H1 (cell line): ENCODE results near the gene CFAP97D2. TPM values are rescaled to one million over a fixed set of nuclear protein-coding genes. Genes with fewer than 3 reads are reported as not detected.

Source experiments
- CTCF ChIA-PET: fragments of 300-600 bp; sonication (Branson Sonifier 250); formaldehyde crosslinking; loops from one replicate; lab custom pipeline; 2021; ENCODE audit not compliant: partially characterized antibody; lab: Charles Lee
- POLR2A ChIA-PET: fragments of 300-600 bp; sonication (Branson Sonifier 250); formaldehyde crosslinking; loops from one replicate; lab custom pipeline; 2021; ENCODE audit warnings: inconsistent platforms; ENCODE audit not compliant: partially characterized antibody; lab: Charles Lee
- DNase-seq, 2 experiments: peaks; one replicate each; pipeline versions ENCODE4 v3.0.0 to v3.0.0-alpha.2; 2010 to 2022; ENCODE audit warnings: low spot score in 2 of 2, low read depth in 1 of 2, mixed read lengths in 1 of 2
- FAIRE-seq: peaks from 2 replicates; lab custom pipeline; 2011; peaks lifted over from hg19 to GRCh38; lab: Jason Lieb, UNC
- H2AFZ ChIP-seq: 2 replicates; pipeline ENCODE4 v1.8.1; 2012; ENCODE audit warnings: low read length, inconsistent platforms
- H2AK5ac ChIP-seq: 2 replicates; pipeline ENCODE4 v1.6.1; 2013; ENCODE audit warnings: low read depth, low read length
- H2BK120ac ChIP-seq: replicated peaks from 2 replicates; pipeline ENCODE3; 2013; ENCODE audit warnings: low read depth, low read length, inconsistent platforms
- H2BK12ac ChIP-seq: 2 replicates; pipeline ENCODE4 v1.6.1; 2013; ENCODE audit warnings: low read depth, low read length
- H2BK15ac ChIP-seq: 2 replicates; pipeline ENCODE4 v1.6.1; 2013; ENCODE audit warnings: low read length
- H2BK20ac ChIP-seq: 2 replicates; pipeline ENCODE4 v1.6.1; 2013; ENCODE audit warnings: low read length
- H2BK5ac ChIP-seq: 2 replicates; pipeline ENCODE4 v1.6.1; 2013; ENCODE audit warnings: low read depth, low read length
- H3K14ac ChIP-seq: 2 replicates; pipeline ENCODE4 v1.6.1; 2013; ENCODE audit warnings: inconsistent platforms; ENCODE audit not compliant: insufficient read length
- H3K18ac ChIP-seq: 2 replicates; pipeline ENCODE4 v1.6.1; 2013; ENCODE audit warnings: low read length; ENCODE audit errors: extremely low read depth
- H3K23ac ChIP-seq: 2 replicates; pipeline ENCODE4 v1.6.1; 2013; ENCODE audit warnings: inconsistent platforms; ENCODE audit not compliant: insufficient read length
- H3K23me2 ChIP-seq: 2 replicates; pipeline ENCODE4 v1.6.1; 2013; ENCODE audit warnings: low read depth, low read length
- H3K27ac ChIP-seq: 2 replicates; pipeline ENCODE4 v1.6.1; 2011; ENCODE audit warnings: low read depth, low read length, inconsistent platforms
- H3K27me3 ChIP-seq, 4 experiments: replicated peaks in 1 of 4; 1 replicate in 1 of 4; 2 replicates in 3 of 4; pipeline versions ENCODE4 v1.6.1 to v1.8.1; 2011 to 2013; ENCODE audit warnings: low read length in 3 of 4, mild to moderate bottlenecking in 3 of 4, inconsistent platforms in 2 of 4, mixed read lengths in 2 of 4, moderate library complexity in 1 of 4; ENCODE audit not compliant: control insufficient read depth in 3 of 4, insufficient read depth in 3 of 4; ENCODE audit errors: extremely low read depth in 1 of 4
- H3K36me3 ChIP-seq, 4 experiments: 2 replicates each; pipeline versions ENCODE4 v1.6.1 to v1.8.1; 2011 to 2013; ENCODE audit warnings: mild to moderate bottlenecking in 4 of 4, low read length in 3 of 4, moderate library complexity in 2 of 4, control low read depth in 1 of 4, inconsistent platforms in 1 of 4; ENCODE audit not compliant: insufficient read depth in 4 of 4, control insufficient read depth in 2 of 4
- H3K4ac ChIP-seq: replicated peaks from 2 replicates; pipeline ENCODE3; 2013; ENCODE audit warnings: low read length, low read depth, mixed read lengths, inconsistent platforms; ENCODE audit not compliant: insufficient read length
- H3K4me1 ChIP-seq, 4 experiments: replicated peaks in 1 of 4; 1 replicate in 1 of 4; 2 replicates in 3 of 4; pipeline versions ENCODE4 v1.6.1 to v1.8.1; 2011 to 2013; ENCODE audit warnings: low read length in 3 of 4, inconsistent platforms in 2 of 4, mixed read lengths in 1 of 4; ENCODE audit not compliant: insufficient read depth in 4 of 4, control insufficient read depth in 3 of 4
- H3K4me2 ChIP-seq, 2 experiments: 2 replicates each; pipeline versions ENCODE4 v1.6.1 to v1.8.1; 2011 to 2013; ENCODE audit warnings: low read depth in 2 of 2, low read length in 2 of 2, control low read depth in 1 of 2, inconsistent platforms in 1 of 2, mild to moderate bottlenecking in 1 of 2; ENCODE audit not compliant: insufficient read depth in 1 of 2
- H3K4me3 ChIP-seq, 4 experiments: fragments of 200-600, 300-600 bp in 1 of 4; sonication (generic), shearing (Covaris generic), sonication (Bioruptor Twin) in 1 of 4; 2 replicates each; pipeline versions ENCODE4 v1.5.1 to v1.8.1; 2011 to 2016; ENCODE audit warnings: low read length in 4 of 4, low read depth in 3 of 4, control low read depth in 2 of 4, inconsistent platforms in 2 of 4, mild to moderate bottlenecking in 2 of 4, mixed read lengths in 1 of 4, moderate library complexity in 1 of 4; ENCODE audit not compliant: insufficient read depth in 2 of 4; ENCODE audit errors: extremely low read depth in 1 of 4
- H3K56ac ChIP-seq: replicated peaks from 2 replicates; pipeline ENCODE3; 2013; ENCODE audit warnings: low read depth, mild to moderate bottlenecking, mixed read lengths, low read length, inconsistent platforms; ENCODE audit not compliant: insufficient read length
- H3K79me1 ChIP-seq: 2 replicates; pipeline ENCODE4 v1.6.1; 2013; ENCODE audit warnings: low read depth, low read length, control low read depth
- H3K79me2 ChIP-seq, 2 experiments: 2 replicates each; pipeline versions ENCODE4 v1.6.1 to v1.8.1; 2012 to 2013; ENCODE audit warnings: low read length in 2 of 2, mild to moderate bottlenecking in 2 of 2, inconsistent platforms in 1 of 2; ENCODE audit not compliant: insufficient read depth in 2 of 2, control insufficient read depth in 1 of 2
- H3K9ac ChIP-seq, 4 experiments: replicated peaks in 1 of 4; 1 replicate in 1 of 4; 2 replicates in 3 of 4; pipeline versions ENCODE4 v1.6.1 to v1.8.1; 2011 to 2013; ENCODE audit warnings: low read depth in 3 of 4, low read length in 3 of 4, control low read depth in 2 of 4, mild to moderate bottlenecking in 2 of 4, moderate library complexity in 2 of 4, inconsistent platforms in 1 of 4; ENCODE audit errors: extremely low read depth in 1 of 4
- H3K9me3 ChIP-seq, 2 experiments: 2 replicates each; pipeline versions ENCODE4 v1.6.1 to v1.8.1; 2012 to 2013; ENCODE audit warnings: mild to moderate bottlenecking in 2 of 2, moderate library complexity in 2 of 2, control low read depth in 1 of 2, inconsistent platforms in 1 of 2, low read depth in 1 of 2, low read length in 1 of 2, mixed read lengths in 1 of 2; ENCODE audit not compliant: insufficient read depth in 2 of 2
- H4K20me1 ChIP-seq, 2 experiments: replicated peaks in 1 of 2; 2 replicates each; pipeline versions ENCODE3 to v1.8.1; 2011 to 2013; ENCODE audit warnings: inconsistent platforms in 2 of 2, low read length in 2 of 2, mild to moderate bottlenecking in 1 of 2; ENCODE audit not compliant: insufficient read depth in 2 of 2, control insufficient read depth in 1 of 2
- H4K5ac ChIP-seq: 2 replicates; pipeline ENCODE4 v1.6.1; 2013; ENCODE audit warnings: low read length, low read depth, mixed read lengths, inconsistent platforms; ENCODE audit not compliant: insufficient read length
- H4K8ac ChIP-seq: 2 replicates; pipeline ENCODE4 v1.8.0; 2013; ENCODE audit warnings: mild to moderate bottlenecking, moderate library complexity, low read length, inconsistent platforms; ENCODE audit not compliant: insufficient read depth; ENCODE audit errors: extremely low read depth
- H4K91ac ChIP-seq: replicated peaks from 2 replicates; pipeline ENCODE3; 2013; ENCODE audit warnings: low read length, mixed read lengths, inconsistent platforms; ENCODE audit not compliant: insufficient read length
- GABPA ChIP-seq: IDR thresholded peaks from 2 replicates; pipeline ENCODE4 v1.6.1; 2011; ENCODE audit warnings: mild to moderate bottlenecking, low read length, moderate library complexity, borderline replicate concordance; ENCODE audit not compliant: insufficient read depth
- TCF12 ChIP-seq: IDR thresholded peaks from 2 replicates; pipeline ENCODE4 v1.6.1; 2011; ENCODE audit warnings: low read depth, mild to moderate bottlenecking, low read length
- WGBS, 2 experiments: shearing (Covaris generic) in 1 of 2; methylation state at CpG; one replicate each; pipeline versions ENCODE4 v1.1.6 to v1.1.7; 2013 to 2015; ENCODE audit warnings: low lambda C conversion rate in 2 of 2, mixed read lengths in 2 of 2, inconsistent platforms in 1 of 2, low coverage in 1 of 2, missing lambda C conversion rate in 1 of 2; ENCODE audit not compliant: insufficient replicate concordance in 2 of 2, insufficient coverage in 1 of 2, insufficient read length in 1 of 2; ENCODE audit errors: extremely low coverage in 1 of 2, missing lambda C conversion rate in 1 of 2; 5-methylcytosine and 5-hydroxymethylcytosine counted together
- polyA plus RNA-seq, 7 experiments: library from polyadenylated mRNA; depleted of rRNA in 3 of 7; stranded (reverse) in 5 of 7; unstranded in 2 of 7; fragments of >200 nt in 5 of 7; fragments of 200-250 nt in 2 of 7; gene quantifications; 1 replicate in 5 of 7; 2 replicates in 1 of 7; 4 replicates in 1 of 7; pipeline versions ENCODE4 v1.2.1 to v1.2.3, GENCODE V29; 2011 to 2013; ENCODE audit warnings: missing spikeins in 2 of 7, mixed read lengths in 2 of 7
- total RNA-seq: library from RNA; stranded (reverse); fragmentation: NEBNext Ultra II Directional; extraction: Animal tissue kit (Norgen Biotek cat#: 25700); gene quantifications from 2 replicates; pipeline ENCODE4 v1.2.1, GENCODE V29; 2021

CFAP97D2 gene
- total and polyA plus RNA-seq, 2 of the 8 experiments (the other 6 are each of a cell fraction or from before 2014, with no cell fraction given) = not detected

- Histone ChIP-seq H2BK15ac (0 out of 2 replicates have a peak overlapping the region, but pooled peaks have one; percentile 46), H3K4me3 (no peak overlapping the region), H2BK5ac (no peak overlapping the region), H2BK20ac (no peak overlapping the region), H3K18ac (no peak overlapping the region), H3K27me3 (no peaks in the 10 kb centered on the region), H4K5ac (no peak overlapping the region), H2AK5ac (no peak overlapping the region), H4K8ac (no peak overlapping the region), H2BK12ac (no peak overlapping the region), H2AFZ (peak overlapping the region; percentile 76), H3K9ac (no peak overlapping the region), H4K20me1 (no peaks in the 10 kb centered on the region), H4K91ac (no peak overlapping the region), H2BK120ac (no peak overlapping the region), H3K79me2 (no peaks in the 10 kb centered on the region), H3K36me3 (no peaks in the 10 kb centered on the region), H3K4ac (no peak overlapping the region), H3K23ac (no peak overlapping the region), H3K23me2 (no peaks in the 10 kb centered on the region), H3K79me1 (no peaks in the 10 kb centered on the region), H3K14ac (no peak overlapping the region), H3K4me2 (no peak overlapping the region; a peak in 1 of 4 replicates), H3K4me1 (peaks cover 0 to 4% (median 2%) of the 10 kb centered on the region in 4 experiments; a peak in 4 of 7 replicates), H3K56ac (no peak overlapping the region), H3K9me3 (peaks cover 4 to 10% of the 10 kb centered on the region in 2 experiments; a peak in 1 of 4 replicates), H3K27ac (no peak overlapping the region)
- FAIRE-seq = no peak
- DNase-seq = no peak
- 0 out of 2 replicates have a peak, but pooled peaks have one; percentile 44 for TF ChIP-seq GABPA
- TF ChIP-seq TCF12 = no peak
- ChIA-PET POLR2A (no interaction called here), CTCF (interaction anchor here (0.6 kb wide), 1 partner anchor 10 kb away, joined by 3 read pairs; no protein-coding TSS in a partner anchor)
- WGBS, 2 experiments = 87% methylated on average over 18 of the region's 18 CpGs; no CpG with 5 or more reads in 1 of the 2 experiments
Measured at GRCh38 chr13:114200399-114200911, 21.4 kb downstream of the CFAP97D2 start.
